NCI-H526 treated with DMSO at 0.1 percent for 48 hours (cell line): ENCODE data around the gene MESP1.
A peak's percentile ranks its signal among the peaks of the same experiment; 100 is the strongest.
"Not testable (repeated sequence)": the region's sequence is repeated elsewhere in the genome, so short reads cannot be mapped to it uniquely, and the experiment has no call there.

Source experiments
- DNase-seq: peaks from one replicate; lab custom pipeline; 2025; lab: John Stamatoyannopoulos, UW

The MESP1 gene

GRCh38 chr15:89750560-89751542 is at the start of gene MESP1:
Gene MESP1 (minus strand): TSS chr15:89751249. CDS start chr15:89751231, 18 bp downstream.
- DNase-seq = peak; percentile 86

- no peak for DNase-seq
These were observed 49.0 kb upstream of the MESP1 start for GRCh38 chr15:89799918-89800498.

- no peak for DNase-seq
These were observed 48.2 kb upstream of the MESP1 start for GRCh38 chr15:89799011-89799911.

- DNase-seq = no peak
These were observed 46.7 kb upstream of the MESP1 start for GRCh38 chr15:89797678-89798201.

DNA sequence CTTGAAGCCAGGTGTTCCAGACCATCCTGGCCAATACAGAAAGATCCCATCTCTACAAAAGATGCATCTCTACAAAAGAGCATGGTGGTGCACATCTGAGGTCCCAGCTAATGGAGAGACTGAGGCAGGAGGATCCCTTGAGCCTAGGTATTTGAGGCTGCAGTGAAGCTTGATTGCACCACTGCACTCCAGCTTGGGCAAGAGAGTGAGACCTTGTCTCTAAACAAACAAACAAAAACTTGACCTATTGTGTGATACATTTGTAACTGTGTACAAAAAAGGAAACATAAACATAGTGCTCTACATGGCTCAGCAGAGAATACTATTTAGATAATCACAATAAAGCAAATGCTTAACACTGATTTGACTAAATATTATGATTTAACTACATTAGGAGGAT is 44.9 kb upstream of the MESP1 start:
- no peak for DNase-seq

GRCh38 chr15:89794627-89795241 is 43.7 kb upstream of the MESP1 start:
- no peak for DNase-seq

DNA sequence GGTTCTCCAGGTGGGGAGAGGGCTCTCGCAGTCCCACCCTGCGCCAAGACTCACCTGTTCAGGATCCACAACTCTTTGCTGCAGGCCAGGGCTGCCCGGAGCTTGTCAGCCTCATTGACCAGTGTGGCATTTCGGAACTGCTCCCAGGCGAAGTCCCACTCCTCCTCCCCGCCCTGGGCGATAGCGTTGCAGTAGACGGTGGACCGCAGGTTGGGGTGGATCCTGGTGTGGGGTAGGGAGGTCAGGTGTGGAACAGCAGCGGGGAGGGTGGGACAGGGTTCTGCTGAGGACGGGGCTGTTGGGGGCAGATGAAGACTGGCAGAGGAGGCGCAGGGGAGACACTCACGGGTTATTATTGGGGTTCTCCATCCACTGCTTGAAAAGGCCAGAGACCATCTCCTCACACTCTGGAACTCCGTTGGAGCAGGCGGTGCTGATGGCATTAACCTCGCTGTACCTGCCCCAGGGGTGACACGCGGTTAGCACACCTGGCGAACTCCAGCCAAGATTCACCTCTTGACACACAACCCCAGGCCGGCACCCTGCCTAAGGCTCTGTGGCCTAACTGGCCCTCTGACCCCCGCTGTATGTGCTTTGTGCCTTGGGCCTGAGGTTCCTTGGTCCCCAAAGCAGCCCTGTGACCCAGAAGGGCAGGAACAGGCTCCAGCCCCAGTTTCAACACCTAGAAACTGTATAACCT is 41.2 kb upstream of the MESP1 start:
- DNase-seq = no peak

GRCh38 chr15:89790661-89791060 is 39.6 kb upstream of the MESP1 start:
- DNase-seq = no peak

- no peak for DNase-seq
These were observed 39.2 kb upstream of the MESP1 start for GRCh38 chr15:89790206-89790605.

DNA sequence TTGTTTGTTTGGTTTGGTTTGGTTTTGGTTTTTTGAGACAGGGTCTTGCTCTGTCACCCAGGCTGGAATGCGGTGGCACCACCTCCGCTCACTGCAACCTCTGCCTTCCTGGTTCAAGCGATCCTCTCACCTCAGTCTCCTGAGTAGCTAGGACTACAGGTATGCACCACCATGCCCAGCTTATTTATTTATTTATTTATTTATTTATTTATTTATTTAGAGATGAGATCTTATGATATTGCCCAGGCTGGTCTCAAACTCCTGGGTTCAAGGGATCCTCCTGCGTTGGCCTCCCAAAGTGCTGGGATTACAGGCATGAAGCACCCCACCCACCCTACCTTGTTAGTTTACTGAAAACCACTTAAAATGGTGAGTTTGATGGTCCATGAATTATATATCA is 37.5 kb upstream of the MESP1 start:
- not testable (repeated sequence) for DNase-seq

DNA sequence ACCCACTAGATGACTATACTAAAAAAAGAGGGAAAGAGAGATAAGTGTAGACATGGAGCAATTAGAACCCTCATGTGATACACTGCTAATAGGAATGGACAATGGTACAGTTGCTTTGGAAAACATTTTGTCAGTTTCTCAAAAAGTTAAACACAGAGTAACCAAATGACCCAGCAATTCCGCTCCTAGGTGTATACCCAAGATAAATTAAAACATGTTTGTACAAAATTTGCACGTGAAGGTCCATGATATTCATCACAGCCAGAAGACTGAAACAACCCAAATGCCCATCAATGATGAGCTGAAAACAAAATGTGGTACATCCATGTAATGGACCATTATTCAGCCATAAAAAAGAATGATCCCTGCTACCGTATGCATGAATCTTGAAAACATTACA is 36.9 kb upstream of the MESP1 start:
- DNase-seq = no peak

- DNase-seq = no peak
These were observed 34.7 kb upstream of the MESP1 start for GRCh38 chr15:89785774-89786140.

DNA sequence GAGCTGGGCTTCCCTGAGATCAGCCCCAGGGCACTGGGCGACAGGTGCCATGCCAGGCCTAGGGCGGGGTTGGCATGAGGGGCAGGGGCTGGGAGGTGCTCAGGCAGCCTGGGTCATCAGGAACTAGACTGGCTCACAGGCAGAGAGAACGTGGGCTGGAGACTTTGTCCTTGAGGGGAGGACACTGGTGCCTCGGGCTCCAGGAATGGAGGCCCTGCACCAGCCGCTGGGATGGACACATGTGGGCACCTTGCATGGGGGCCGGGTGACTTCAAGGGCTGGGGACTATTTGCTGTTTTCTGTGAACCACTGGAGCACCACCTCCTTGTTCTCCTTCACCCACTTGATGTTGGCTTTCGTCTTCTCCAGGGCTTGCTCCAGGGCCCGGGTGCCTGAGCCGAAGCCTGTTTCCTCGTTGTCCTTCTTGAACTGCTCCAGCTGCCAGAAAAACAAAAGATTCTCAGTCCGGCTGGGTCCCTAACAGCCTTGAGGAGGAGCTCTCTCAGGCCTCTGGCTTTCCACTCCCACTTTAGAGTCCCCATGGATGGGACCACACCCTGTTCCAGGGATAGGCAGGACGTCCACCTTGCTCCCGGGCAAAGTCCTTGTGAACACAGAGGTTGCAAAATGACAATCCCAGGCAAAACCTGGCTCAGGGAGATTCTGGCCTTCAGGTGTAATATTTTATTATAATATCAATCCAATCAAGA is 34.2 kb upstream of the MESP1 start:
- DNase-seq = no peak

GRCh38 chr15:89784686-89784960 is 33.6 kb upstream of the MESP1 start:
- no peak for DNase-seq

DNA sequence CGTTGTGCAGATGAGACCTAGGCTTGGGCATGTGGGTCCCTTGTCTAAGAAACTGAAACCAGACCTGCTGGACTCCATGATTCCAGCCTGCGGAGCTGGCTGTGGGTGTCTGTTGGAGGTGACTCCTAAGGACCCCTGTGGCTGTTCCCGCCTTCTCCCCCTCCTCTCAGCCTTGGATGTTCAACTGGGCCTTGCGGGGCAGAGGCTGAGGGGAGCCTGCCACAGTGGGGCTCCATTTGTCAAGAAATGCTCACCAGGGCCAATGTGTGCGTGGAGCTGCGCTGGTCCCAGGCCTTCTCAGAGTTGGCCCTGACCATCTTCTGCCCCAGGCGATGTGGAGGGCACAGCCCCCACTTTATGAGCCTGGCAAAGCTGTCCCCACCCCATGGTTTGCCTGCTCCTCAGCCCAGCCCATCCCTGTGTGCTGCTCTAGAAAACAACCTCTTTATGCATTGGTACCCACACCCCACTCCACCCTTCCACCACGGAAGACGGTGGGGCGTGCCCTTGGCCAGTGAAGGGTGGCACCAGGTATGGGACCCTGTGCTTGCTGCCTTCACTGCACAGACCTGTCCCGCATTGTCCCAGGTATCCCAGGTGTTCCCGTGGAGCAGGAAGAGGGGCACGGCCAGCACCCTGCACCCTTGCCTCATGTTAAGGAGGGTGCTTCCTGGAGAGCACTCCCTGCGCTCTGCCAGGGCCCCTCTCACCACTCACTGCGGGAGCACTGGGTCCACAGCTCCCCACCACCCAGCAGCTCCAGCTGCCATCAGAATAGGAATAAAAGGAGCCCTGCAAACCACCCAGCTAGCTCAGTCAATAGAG is 33.0 kb upstream of the MESP1 start:
- no peak for DNase-seq

- no peak for DNase-seq
These were observed 32.2 kb upstream of the MESP1 start for GRCh38 chr15:89783111-89783860.

DNA sequence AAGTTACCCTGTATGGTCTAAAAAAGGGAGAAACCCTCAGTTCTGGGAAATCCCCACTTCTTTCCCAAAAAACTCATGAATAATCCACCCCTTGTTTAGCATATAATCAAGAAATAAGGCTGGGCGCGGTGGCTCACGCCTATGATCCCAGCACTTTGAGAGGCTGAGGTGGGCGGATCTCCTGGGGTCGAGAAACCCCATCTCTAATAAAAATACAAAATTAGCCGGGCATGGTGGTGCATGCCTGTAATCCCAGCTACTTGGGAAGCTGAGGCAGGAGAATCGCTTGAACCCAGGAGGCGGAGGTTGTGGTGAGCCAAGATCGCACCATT is 31.5 kb upstream of the MESP1 start:
- DNase-seq = not testable (repeated sequence)

DNA sequence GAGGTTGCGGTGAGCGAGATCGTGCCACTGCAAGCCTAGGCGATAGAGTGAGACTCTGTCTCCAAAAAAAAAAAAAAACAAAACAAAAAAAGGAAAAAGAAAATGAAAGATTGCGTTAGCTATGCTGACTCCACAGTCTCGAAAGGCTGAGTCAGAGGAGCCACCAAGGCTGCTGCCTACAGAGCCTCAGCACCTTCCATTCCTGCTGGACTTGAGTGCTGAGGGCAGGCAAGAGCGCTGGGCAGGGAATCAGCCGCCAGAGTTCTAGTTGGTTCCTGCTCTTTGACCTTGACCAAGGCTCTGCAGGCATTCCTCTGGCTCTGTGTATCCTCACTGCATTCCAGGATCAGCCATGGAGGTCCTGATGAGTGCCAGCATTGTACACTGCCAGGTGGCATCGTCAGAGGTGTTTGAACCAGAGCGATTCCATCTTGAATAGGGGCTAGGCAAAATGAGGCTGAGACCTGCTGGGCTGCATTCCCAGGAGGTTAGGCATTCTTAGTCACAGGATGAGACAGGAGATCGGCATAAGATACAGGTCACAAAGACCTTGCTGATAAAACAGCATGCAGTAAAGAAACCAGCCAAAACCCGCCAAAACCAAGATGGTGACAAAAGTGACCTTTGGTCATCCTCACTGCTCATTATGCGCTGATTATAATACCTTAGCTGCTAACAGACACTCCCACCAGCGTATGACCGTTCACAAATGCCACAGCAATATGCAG is 31.0 kb upstream of the MESP1 start:
- DNase-seq = no peak
